ENCODE measurements around the gene ISY1.

DNA sequence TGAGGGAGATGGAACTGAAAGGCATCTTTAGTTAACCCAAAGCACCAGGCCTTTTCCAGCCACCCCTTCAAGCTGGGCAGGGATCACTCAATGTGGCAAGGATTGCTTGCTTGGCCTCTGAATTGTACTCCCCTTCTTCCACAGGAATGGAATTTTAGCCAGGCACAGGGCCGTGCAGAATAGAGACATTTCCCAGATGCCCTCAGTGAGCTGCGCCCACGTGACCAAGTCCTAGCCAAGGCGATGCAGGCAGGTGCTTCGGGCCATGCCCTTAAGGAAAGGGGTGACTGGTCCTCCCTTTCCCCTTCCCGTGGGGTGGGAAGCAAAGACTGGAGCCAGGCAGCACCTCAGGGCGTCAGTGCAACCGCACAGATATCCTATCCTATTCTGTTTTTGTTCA is 82.4 kb downstream of the ISY1 start:
- no peak for TF ChIP-seq POLR2AphosphoS5 (IDR thresholded peaks at IDR 0.05; ENCODE audit: insufficient read depth in 1 of 2, low read depth in 1 of 2)
- TF ChIP-seq, protein P1, sequence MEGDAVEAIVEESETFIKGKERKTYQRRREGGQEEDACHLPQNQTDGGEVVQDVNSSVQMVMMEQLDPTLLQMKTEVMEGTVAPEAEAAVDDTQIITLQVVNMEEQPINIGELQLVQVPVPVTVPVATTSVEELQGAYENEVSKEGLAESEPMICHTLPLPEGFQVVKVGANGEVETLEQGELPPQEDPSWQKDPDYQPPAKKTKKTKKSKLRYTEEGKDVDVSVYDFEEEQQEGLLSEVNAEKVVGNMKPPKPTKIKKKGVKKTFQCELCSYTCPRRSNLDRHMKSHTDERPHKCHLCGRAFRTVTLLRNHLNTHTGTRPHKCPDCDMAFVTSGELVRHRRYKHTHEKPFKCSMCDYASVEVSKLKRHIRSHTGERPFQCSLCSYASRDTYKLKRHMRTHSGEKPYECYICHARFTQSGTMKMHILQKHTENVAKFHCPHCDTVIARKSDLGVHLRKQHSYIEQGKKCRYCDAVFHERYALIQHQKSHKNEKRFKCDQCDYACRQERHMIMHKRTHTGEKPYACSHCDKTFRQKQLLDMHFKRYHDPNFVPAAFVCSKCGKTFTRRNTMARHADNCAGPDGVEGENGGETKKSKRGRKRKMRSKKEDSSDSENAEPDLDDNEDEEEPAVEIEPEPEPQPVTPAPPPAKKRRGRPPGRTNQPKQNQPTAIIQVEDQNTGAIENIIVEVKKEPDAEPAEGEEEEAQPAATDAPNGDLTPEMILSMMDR (IDR thresholded peaks at IDR 0.05): no peak
